ENCODE results near the gene C1QTNF5. TPM values are rescaled to one million over a fixed set of nuclear protein-coding genes. Genes with fewer than 3 reads are reported as not detected.

C1QTNF5 gene
- total and polyA plus RNA-seq, 11 donors: 12.9 to 47.1 (median 20.0) TPM

- peak overlapping the region in 11 of 12 donors; percentile 19 to 65 (median 53) for H3K4me3 ChIP-seq
- TF ChIP-seq CTCF (IDR thresholded peaks at IDR 0.05) (no peak), POLR2A (IDR thresholded peaks at IDR 0.05) (no peak)
- H3K36me3 ChIP-seq: no peaks in the 10 kb centered on the region
- H3K27me3 ChIP-seq: peaks cover 0 to 7% (median 0%) of the 10 kb centered on the region in 9 donors
- no peaks in the 10 kb centered on the region for H3K9me3 ChIP-seq
- intact Hi-C loops (cut with DNase I): loop anchor here in 6 of 10 donors (1.0 to 10.0 kb wide), 7 partner anchors 24 to 174 kb away; partner anchors contain the start of gene CBL (in 1 of the 6)
- H3K4me1 ChIP-seq: peaks cover 0 to 46% (median 25%) of the 10 kb centered on the region in 12 donors
- H3K27ac ChIP-seq: peak overlapping the region in 11 of 12 donors; percentile 37 to 88 (median 69)
- peak in 1 of 5 donors; percentile 22 for DNase-seq
- WGBS, 4 donors: 10 to 19% (median 16%) methylated on average over 9 to 10 of the region's 10 CpGs
- no peak for ATAC-seq
These were observed 40.1 kb upstream of the C1QTNF5 start for GRCh38 chr11:119380827-119381180.

GRCh38 chr11:119380160-119380826 is 39.6 kb upstream of the C1QTNF5 start:
- ATAC-seq: no peak
- 57 to 73% (median 64%) methylated on average over 13 of the region's 13 CpGs for WGBS, 4 donors
- intact Hi-C loops (cut with DNase I): loop anchor here in 6 of 10 donors (2.0 to 10.0 kb wide), 6 partner anchors 23 to 173 kb away; partner anchors contain the start of gene CBL (in 1 of the 6)
- Histone ChIP-seq H3K27ac (peak overlapping the region in 6 of 12 donors; percentile 37 to 88 (median 70)), H3K4me1 (peaks cover 0 to 51% (median 29%) of the 10 kb centered on the region in 12 donors), H3K27me3 (peaks cover 0 to 7% (median 0%) of the 10 kb centered on the region in 9 donors), H3K36me3 (no peaks in the 10 kb centered on the region), H3K9me3 (no peaks in the 10 kb centered on the region), H3K4me3 (peak overlapping the region in 3 of 12 donors; percentile 59 to 65 (median 61))
- peak in 1 of 5 donors; percentile 18 for DNase-seq
- no peak for TF ChIP-seq POLR2A (IDR thresholded peaks at IDR 0.05)

GRCh38 chr11:119378851-119379465 is 38.3 kb upstream of the C1QTNF5 start:
- Histone ChIP-seq H3K27ac (peak overlapping the region; percentile 59 to 100 (median 93)), H3K4me3 (peak overlapping the region; percentile 24 to 79 (median 58)), H3K4me1 (peaks cover 0 to 65% (median 40%) of the 10 kb centered on the region in 12 donors), H3K9me3 (no peaks in the 10 kb centered on the region), H3K27me3 (peaks cover 0 to 7% (median 0%) of the 10 kb centered on the region in 9 donors), H3K36me3 (no peaks in the 10 kb centered on the region)
- peak in 2 of 4 donors; percentile 4 to 8 for ATAC-seq
- peak; percentile 27 to 87 for TF ChIP-seq POLR2A (IDR thresholded peaks at IDR 0.05)
- TF ChIP-seq CTCF (IDR thresholded peaks at IDR 0.05): no peak
- WGBS, 4 donors: 31 to 41% (median 35%) methylated on average over 10 of the region's 10 CpGs
- intact Hi-C loops (cut with DNase I): loop anchor here in 1 of 10 donors (5.0 kb wide), 1 partner anchor 37 kb away; the partner anchor contains the start of gene C1QTNF5
- peak in 2 of 5 donors; percentile 39 to 56 for DNase-seq

GRCh38 chr11:119377961-119378667 is 37.4 kb upstream of the C1QTNF5 start:
- peaks cover 0 to 73% (median 48%) of the 10 kb centered on the region in 12 donors for H3K4me1 ChIP-seq
- peak overlapping the region; percentile 59 to 100 (median 93) for H3K27ac ChIP-seq
- peaks cover 0 to 7% (median 0%) of the 10 kb centered on the region in 9 donors for H3K27me3 ChIP-seq
- 25 to 61% (median 45%) methylated on average over 6 of the region's 6 CpGs for WGBS, 4 donors
- intact Hi-C loops (cut with DNase I): loop anchor here in 1 of 10 donors (5.0 kb wide), 1 partner anchor 36 kb away; the partner anchor contains the start of gene C1QTNF5
- TF ChIP-seq POLR2A (IDR thresholded peaks at IDR 0.05): no peak
- TF ChIP-seq CTCF (IDR thresholded peaks at IDR 0.05): no peak
- H3K4me3 ChIP-seq: peak overlapping the region; percentile 24 to 79 (median 58)
- H3K36me3 ChIP-seq: no peaks in the 10 kb centered on the region
- H3K9me3 ChIP-seq: no peaks in the 10 kb centered on the region
- no peak for ATAC-seq
- peak in 2 of 5 donors; percentile 19 to 34 for DNase-seq

Data from heart left ventricle (tissue), 16 donors.